GM13976 (cell line): ENCODE measurements around the gene NAALADL2.

Source experiments
- DNase-seq: peaks from one replicate; pipeline ENCODE4 v3.0.0; 2012; ENCODE audit warnings: low spot score
- CTCF ChIP-seq: IDR thresholded peaks from 2 replicates; pipeline ENCODE4 v1.5.1; 2012; ENCODE audit warnings: borderline replicate concordance, mild to moderate bottlenecking; ENCODE audit not compliant: insufficient read depth; ENCODE audit errors: extremely low read depth, missing control alignments, control extremely low read depth
- in situ Hi-C: fragments of 300-500 bp; cut with MboI; formaldehyde crosslinking; loops from one replicate; pipeline ENCODE4 v1.12.0; 2022; ENCODE audit warnings: low sequenced_read_pairs, mixed read lengths, inconsistent platforms; ENCODE audit not compliant: unreplicated experiment

Gene NAALADL2

GRCh38 chr3:175185903-175186302 lies 326.8 kb downstream of the NAALADL2 start:
- no peak for DNase-seq
- in situ Hi-C loops, result no loop called here
- TF ChIP-seq CTCF, result no peak

- no peak for DNase-seq
- in situ Hi-C loops, result no loop called here
- no peak for TF ChIP-seq CTCF
Observed at GRCh38 chr3:175186511-175186910, 327.4 kb downstream of the NAALADL2 start.

- in situ Hi-C loops, result no loop called here
- DNase-seq, result no peak
- no peak for TF ChIP-seq CTCF
Observed at GRCh38 chr3:175187586-175187985, 328.5 kb downstream of the NAALADL2 start.

GRCh38 chr3:175192536-175192935 lies 333.4 kb downstream of the NAALADL2 start:
- in situ Hi-C loops, result no loop called here
- DNase-seq, result no peak
- TF ChIP-seq CTCF, result no peak

- no peak for TF ChIP-seq CTCF
- in situ Hi-C loops, result no loop called here
- DNase-seq, result peak; percentile 28
Observed at GRCh38 chr3:175193815-175194518, 334.8 kb downstream of the NAALADL2 start.

GRCh38 chr3:175198991-175199783 lies 340.1 kb downstream of the NAALADL2 start:
- DNase-seq, result no peak
- TF ChIP-seq CTCF, result no peak
- in situ Hi-C loops, result no loop called here
